MM.1S (cell line): ENCODE results near the gene PALD1.

Experiments
- DNase-seq: peaks from one replicate; pipeline ENCODE4 v3.0.0-alpha.2; 2015
- H2AFZ ChIP-seq: fragments of 300-600 bp; sonication (generic); 2 replicates; pipeline ENCODE4 v1.6.0; 2016; ENCODE audit warnings: antibody characterized with exemption, low read length
- H3F3A ChIP-seq: fragments of 300-600 bp; sonication (generic); 2 replicates; pipeline ENCODE4 v1.6.1; 2016; ENCODE audit warnings: mild to moderate bottlenecking, antibody characterized with exemption, low read length, moderate library complexity, mixed read lengths; ENCODE audit not compliant: insufficient read depth
- H3K27ac ChIP-seq: fragments of 300-600 bp; sonication (generic); 2 replicates; pipeline ENCODE4 v1.5.1; 2016; ENCODE audit warnings: mild to moderate bottlenecking, low read length
- H3K27me3 ChIP-seq: fragments of 300-600 bp; sonication (generic); replicated peaks from 2 replicates; pipeline ENCODE4 v1.6.0; 2016; ENCODE audit warnings: low read length; ENCODE audit not compliant: insufficient read depth
- H3K36me3 ChIP-seq: fragments of 300-600 bp; sonication (generic); replicated peaks from 2 replicates; pipeline ENCODE4 v1.6.1; 2016; ENCODE audit warnings: mild to moderate bottlenecking, low read length, mixed read lengths; ENCODE audit not compliant: insufficient read depth
- H3K4me1 ChIP-seq: fragments of 300-600 bp; sonication (generic); 2 replicates; pipeline ENCODE4 v1.6.1; 2016; ENCODE audit warnings: low read length, mixed read lengths
- H3K4me2 ChIP-seq: fragments of 300-600 bp; sonication (generic); 2 replicates; pipeline ENCODE4 v1.6.0; 2016; ENCODE audit warnings: low read depth, low read length
- H3K4me3 ChIP-seq: fragments of 300-600 bp; sonication (generic); 2 replicates; pipeline ENCODE4 v1.5.1; 2016; ENCODE audit warnings: low read length, mixed read lengths
- H3K79me2 ChIP-seq: fragments of 300-600 bp; sonication (generic); 2 replicates; pipeline ENCODE4 v1.6.1; 2016; ENCODE audit warnings: mixed run types, low read length, mixed read lengths
- H3K9ac ChIP-seq: fragments of 300-600 bp; sonication (generic); 2 replicates; pipeline ENCODE4 v1.6.1; 2016; ENCODE audit warnings: low read length, mixed read lengths
- H3K9me2 ChIP-seq: fragments of 300-600 bp; sonication (generic); replicated peaks from 2 replicates; pipeline ENCODE4 v1.6.1; 2016; ENCODE audit warnings: mild to moderate bottlenecking, low read length, mixed read lengths; ENCODE audit not compliant: insufficient read depth
- H3K9me3 ChIP-seq: fragments of 300-600 bp; sonication (generic); replicated peaks from 2 replicates; pipeline ENCODE4 v1.6.1; 2016; ENCODE audit warnings: mild to moderate bottlenecking, low read length, mixed read lengths; ENCODE audit not compliant: insufficient read depth
- H4K20me1 ChIP-seq: fragments of 300-600 bp; sonication (generic); 2 replicates; pipeline ENCODE4 v1.6.1; 2016; ENCODE audit warnings: mild to moderate bottlenecking, low read length, moderate library complexity, mixed read lengths; ENCODE audit not compliant: insufficient read depth
- CTCF ChIP-seq: fragments of 300-600 bp; sonication (generic); IDR thresholded peaks from 2 replicates; pipeline ENCODE4 v1.5.1; 2016; ENCODE audit warnings: antibody characterized with exemption, low read length, mixed read lengths
- EZH2 ChIP-seq: fragments of 300-600 bp; sonication (generic); optimal IDR thresholded peaks from 2 replicates; pipeline ENCODE3; 2017; ENCODE audit warnings: low read depth, mild to moderate bottlenecking, antibody characterized with exemption, low read length, mixed read lengths
- EZH2phosphoT487 ChIP-seq: fragments of 300-600 bp; sonication (generic); IDR thresholded peaks from 2 replicates; pipeline ENCODE4 v1.6.1; 2018; ENCODE audit warnings: antibody characterized with exemption, low read length

PALD1 gene

DNA sequence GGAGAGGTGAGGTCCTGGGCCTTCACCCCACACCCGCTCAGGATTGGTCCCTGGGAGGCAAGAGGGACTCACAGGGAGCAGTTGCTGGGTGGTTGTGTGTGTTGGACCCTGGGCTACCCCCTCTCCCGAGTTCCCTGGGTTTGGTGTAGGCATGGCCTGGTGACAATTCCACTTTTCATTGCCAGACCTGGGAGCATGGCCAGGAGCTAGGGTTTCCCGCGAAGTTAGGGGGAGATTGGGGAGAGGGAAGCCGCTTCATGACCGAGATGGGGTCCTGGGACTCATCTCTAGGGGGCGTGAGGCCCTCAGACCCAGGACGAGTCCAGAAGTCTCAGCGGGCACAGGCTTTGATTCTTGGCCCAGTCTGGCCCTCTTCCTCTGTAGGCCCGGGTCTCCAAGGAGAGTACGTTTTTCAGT is 606 bp downstream of the PALD1 start:
- H3K4me1 ChIP-seq: peaks cover 34% of the 10 kb centered on the region
- peak overlapping the region; percentile 42; the same call in 1 of the 2 replicates for H2AFZ ChIP-seq
- H3K27ac ChIP-seq: peak overlapping the region; percentile 94
- peaks cover 48% of the 10 kb centered on the region for H3F3A ChIP-seq
- peak overlapping the region; percentile 98 for H3K9ac ChIP-seq
- H3K4me3 ChIP-seq: peak overlapping the region; percentile 98
- H3K79me2 ChIP-seq: peaks cover 54% of the 10 kb centered on the region
- H3K36me3 ChIP-seq: no peaks in the 10 kb centered on the region
- no peaks in the 10 kb centered on the region for H3K9me2 ChIP-seq
- TF ChIP-seq CTCF (peak; percentile 36), EZH2phosphoT487 (no peak)
- no peaks in the 10 kb centered on the region for H3K27me3 ChIP-seq
- no peaks in the 10 kb centered on the region for H4K20me1 ChIP-seq
- H3K9me3 ChIP-seq: no peaks in the 10 kb centered on the region
- DNase-seq: peak; percentile 41
- peak overlapping the region; percentile 94 for H3K4me2 ChIP-seq

DNA sequence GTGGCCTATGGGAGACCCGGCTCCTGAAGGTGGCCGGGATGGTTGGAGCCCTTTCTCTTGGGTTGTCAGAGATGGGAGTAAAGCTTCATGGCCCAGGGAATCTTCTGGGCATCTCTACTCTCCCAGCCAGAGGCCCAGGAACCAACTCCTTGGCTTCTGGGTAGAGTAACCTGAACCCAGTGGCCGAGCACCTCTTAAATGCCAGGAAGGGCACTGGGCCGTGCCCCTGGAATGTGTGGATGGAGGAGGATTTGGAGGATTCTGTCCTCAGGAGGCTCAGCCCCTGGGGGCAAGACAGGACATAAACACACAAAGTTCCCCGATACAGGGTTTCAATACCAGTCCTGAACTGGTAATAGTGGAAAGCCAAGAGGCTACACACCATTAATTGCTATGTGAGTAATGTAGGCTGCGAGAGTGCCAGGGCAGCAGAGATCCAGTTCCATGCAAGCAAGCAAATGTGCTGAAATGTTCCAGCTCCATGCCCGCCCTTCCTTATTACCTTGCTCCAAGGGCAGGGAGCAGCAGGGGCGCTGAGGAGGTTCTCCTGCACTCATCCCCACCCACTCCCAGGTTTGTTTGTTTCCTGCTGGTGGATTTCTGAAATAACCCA is 1.2 kb downstream of the PALD1 start:
- DNase-seq: peak; percentile 35
- peak overlapping the region; percentile 94 for H3K27ac ChIP-seq
- no peaks in the 10 kb centered on the region for H3K36me3 ChIP-seq
- peak overlapping the region; percentile 98 for H3K9ac ChIP-seq
- peak overlapping the region; percentile 98 for H3K4me3 ChIP-seq
- TF ChIP-seq CTCF: no peak; the same call in 1 of the 2 replicates
- no peak for TF ChIP-seq EZH2phosphoT487
- no peak for TF ChIP-seq EZH2
- H2AFZ ChIP-seq: no peak overlapping the region
- H3K79me2 ChIP-seq: peaks cover 60% of the 10 kb centered on the region
- H3K9me2 ChIP-seq: no peaks in the 10 kb centered on the region
- no peaks in the 10 kb centered on the region for H4K20me1 ChIP-seq
- no peaks in the 10 kb centered on the region for H3K27me3 ChIP-seq
- peaks cover 34% of the 10 kb centered on the region for H3K4me1 ChIP-seq
- peaks cover 48% of the 10 kb centered on the region for H3F3A ChIP-seq
- peak overlapping the region; percentile 94 for H3K4me2 ChIP-seq
- no peaks in the 10 kb centered on the region for H3K9me3 ChIP-seq

DNA sequence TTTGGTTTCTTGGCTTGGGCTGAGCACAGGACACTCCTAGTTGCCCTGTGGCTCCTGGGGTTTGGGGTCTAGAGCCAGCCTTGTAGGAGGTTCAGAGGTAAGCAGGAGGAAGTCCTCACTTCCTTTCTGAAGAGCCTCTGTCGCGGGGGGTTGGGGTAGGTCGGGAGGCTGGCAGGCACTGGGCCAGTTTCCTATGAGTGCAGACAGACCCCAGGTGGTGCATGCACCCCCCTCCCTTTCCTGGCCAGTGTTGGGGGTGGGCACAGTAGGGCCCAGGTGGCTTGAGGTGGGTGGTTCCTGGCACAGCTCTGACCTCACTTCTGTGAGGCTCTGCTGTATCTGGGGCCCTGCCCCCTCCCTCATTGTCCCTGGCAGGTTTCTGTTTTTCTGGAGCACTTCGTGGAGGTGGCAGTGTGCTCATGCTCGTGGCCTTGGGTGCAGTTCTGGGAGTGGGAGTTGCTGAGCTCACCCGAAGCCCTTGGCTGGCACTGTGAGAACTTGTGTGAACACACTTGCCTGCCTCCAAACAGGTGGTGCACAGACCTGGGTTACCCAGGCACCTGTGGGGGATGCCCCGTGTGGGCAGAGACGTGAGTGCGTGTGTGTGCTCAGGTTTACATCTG is 1.8 kb downstream of the PALD1 start:
- H3K79me2 ChIP-seq: peaks cover 65% of the 10 kb centered on the region
- no peaks in the 10 kb centered on the region for H3K9me2 ChIP-seq
- peak overlapping the region; percentile 94 for H3K4me2 ChIP-seq
- H3K4me3 ChIP-seq: peak overlapping the region; percentile 98
- no peak overlapping the region for H2AFZ ChIP-seq
- peaks cover 48% of the 10 kb centered on the region for H3F3A ChIP-seq
- no peaks in the 10 kb centered on the region; the same call in 1 of the 2 replicates for H3K36me3 ChIP-seq
- no peaks in the 10 kb centered on the region for H3K27me3 ChIP-seq
- TF ChIP-seq EZH2: no peak
- no peak for TF ChIP-seq CTCF
- TF ChIP-seq EZH2phosphoT487: no peak
- H3K4me1 ChIP-seq: peaks cover 34% of the 10 kb centered on the region
- peak; percentile 92 for DNase-seq
- no peaks in the 10 kb centered on the region; the same call in 1 of the 2 replicates for H4K20me1 ChIP-seq
- H3K27ac ChIP-seq: peak overlapping the region; percentile 94
- peak overlapping the region; percentile 98 for H3K9ac ChIP-seq
- no peaks in the 10 kb centered on the region for H3K9me3 ChIP-seq
